Neural progenitor cell (in vitro differentiated cells): Measurements from ENCODE around the gene CTIF. TPM values are rescaled to one million over a fixed set of nuclear protein-coding genes. Genes with fewer than 3 reads are reported as not detected.
A peak's percentile ranks its signal among the peaks of the same experiment; 100 is the strongest.

Experiments
- DNase-seq: peaks from one replicate; pipeline ENCODE4 v3.0.0-alpha.2; 2016; ENCODE audit warnings: low spot score
- H2AFZ ChIP-seq: fragments of 200-600 bp; sonication (generic); replicated peaks from 2 replicates; pipeline ENCODE4 v1.6.1; 2016; ENCODE audit warnings: antibody characterized with exemption
- H3F3A ChIP-seq: fragments of 200-600 bp; sonication (generic); 2 replicates; pipeline ENCODE4 v1.6.1; 2016; ENCODE audit warnings: antibody characterized with exemption, low read depth
- H3K27ac ChIP-seq: fragments of 200-600 bp; sonication (generic); 2 replicates; pipeline ENCODE4 v1.5.1; 2016; ENCODE audit warnings: mild to moderate bottlenecking
- H3K27me3 ChIP-seq: fragments of 200-600 bp; sonication (generic); 2 replicates; pipeline ENCODE4 v1.6.1; 2016; ENCODE audit warnings: mild to moderate bottlenecking, moderate library complexity
- H3K36me3 ChIP-seq: fragments of 200-600 bp; sonication (generic); 2 replicates; pipeline ENCODE4 v1.5.1; 2016
- H3K4me1 ChIP-seq: fragments of 200-600 bp; sonication (generic); 2 replicates; pipeline ENCODE4 v1.6.1; 2016; ENCODE audit warnings: mixed run types
- H3K4me2 ChIP-seq: fragments of 200-600 bp; sonication (generic); 2 replicates; pipeline ENCODE4 v1.6.1; 2016
- H3K4me3 ChIP-seq: fragments of 200-600 bp; sonication (generic); 2 replicates; pipeline ENCODE4 v1.5.1; 2016
- H3K79me2 ChIP-seq: fragments of 200-600 bp; sonication (generic); 2 replicates; pipeline ENCODE4 v1.6.1; 2016; ENCODE audit warnings: low read depth
- H3K9ac ChIP-seq: fragments of 200-600 bp; sonication (generic); 2 replicates; pipeline ENCODE4 v1.6.1; 2016
- H3K9me3 ChIP-seq: fragments of 200-600 bp; sonication (generic); 2 replicates; pipeline ENCODE4 v1.5.1; 2016; ENCODE audit warnings: low read depth
- H4K20me1 ChIP-seq: fragments of 200-600 bp; sonication (generic); 2 replicates; pipeline ENCODE4 v1.6.1; 2016; ENCODE audit warnings: low read depth
- H3K27ac Mint-ChIP-seq: 3 replicates; pipeline ENCODE4 v1.8.0; 2021; ENCODE audit warnings: mixed read lengths
- H3K27me3 Mint-ChIP-seq: 2 replicates; pipeline ENCODE4 v1.8.0; 2022; ENCODE audit warnings: low read depth, mild to moderate bottlenecking, inconsistent platforms, moderate library complexity, mixed read lengths; ENCODE audit not compliant: insufficient read depth
- H3K36me3 Mint-ChIP-seq: 3 replicates; pipeline ENCODE4 v1.8.0; 2021; ENCODE audit warnings: mixed read lengths
- H3K4me1 Mint-ChIP-seq: 3 replicates; pipeline ENCODE4 v1.8.0; 2021; ENCODE audit warnings: mixed read lengths
- H3K4me3 Mint-ChIP-seq: 3 replicates; pipeline ENCODE4 v1.8.0; 2021; ENCODE audit warnings: mild to moderate bottlenecking, moderate library complexity, mixed read lengths
- H3K9me3 Mint-ChIP-seq: 3 replicates; pipeline ENCODE4 v1.8.0; 2020; ENCODE audit warnings: mixed read lengths
- CTCF ChIP-seq: fragments of 200-600 bp; sonication (generic); IDR thresholded peaks from 2 replicates; pipeline ENCODE4 v1.5.1; 2017; ENCODE audit warnings: antibody characterized with exemption, mild to moderate bottlenecking
- EZH2 ChIP-seq: fragments of 200-600 bp; sonication (generic); IDR thresholded peaks from 2 replicates; pipeline ENCODE4 v1.6.1; 2017; ENCODE audit warnings: antibody characterized with exemption, mild to moderate bottlenecking, moderate library complexity
- EZH2phosphoT487 ChIP-seq: fragments of 200-600 bp; sonication (generic); IDR thresholded peaks from 2 replicates; pipeline ENCODE4 v1.6.1; 2017; ENCODE audit warnings: antibody characterized with exemption
- total RNA-seq: library from RNA; depleted of rRNA; stranded (reverse); fragments of >200 nt; gene quantifications from 2 replicates; pipeline ENCODE4 v1.2.3, GENCODE V29; 2015; ENCODE audit warnings: low replicate concordance

Gene CTIF
- total RNA-seq, 1 donor from 2014 or later, result 17.6 TPM

GRCh38 chr18:48887905-48888772, 349.3 kb downstream of the CTIF start:
- Mint-ChIP-seq H3K27me3 (peaks cover 14% of the 10 kb centered on the region), H3K27ac (peak overlapping the region; percentile 74), H3K36me3 (no peaks in the 10 kb centered on the region), H3K9me3 (no peaks in the 10 kb centered on the region), H3K4me1 (peaks cover 56% of the 10 kb centered on the region), H3K4me3 (no peak overlapping the region)
- peak; percentile 31 for DNase-seq
- H3K79me2 ChIP-seq, result no peaks in the 10 kb centered on the region
- no peak overlapping the region for H3K27ac ChIP-seq
- TF ChIP-seq CTCF (no peak), EZH2phosphoT487 (no peak), EZH2 (no peak)
- H3K36me3 ChIP-seq, result no peaks in the 10 kb centered on the region
- peaks cover 4% of the 10 kb centered on the region for H3F3A ChIP-seq
- H4K20me1 ChIP-seq, result no peaks in the 10 kb centered on the region
- H3K27me3 ChIP-seq, result no peaks in the 10 kb centered on the region
- no peak overlapping the region for H2AFZ ChIP-seq
- H3K4me3 ChIP-seq, result no peak overlapping the region
- H3K9ac ChIP-seq, result no peak overlapping the region
- H3K4me2 ChIP-seq, result peak overlapping the region; percentile 27
- H3K9me3 ChIP-seq, result no peaks in the 10 kb centered on the region
- H3K4me1 ChIP-seq, result peaks cover 21% of the 10 kb centered on the region

GRCh38 chr18:48888773-48889080, 349.9 kb downstream of the CTIF start:
- H4K20me1 ChIP-seq, result no peaks in the 10 kb centered on the region
- H3K79me2 ChIP-seq, result no peaks in the 10 kb centered on the region
- H2AFZ ChIP-seq, result no peak overlapping the region
- no peaks in the 10 kb centered on the region for H3K9me3 Mint-ChIP-seq
- peaks cover 14% of the 10 kb centered on the region for H3K27me3 Mint-ChIP-seq
- no peak overlapping the region for H3K9ac ChIP-seq
- H3K9me3 ChIP-seq, result no peaks in the 10 kb centered on the region
- peaks cover 27% of the 10 kb centered on the region for H3K4me1 ChIP-seq
- H3K4me3 Mint-ChIP-seq, result no peak overlapping the region
- H3K4me2 ChIP-seq, result no peak overlapping the region
- H3K36me3 ChIP-seq, result no peaks in the 10 kb centered on the region
- H3K36me3 Mint-ChIP-seq, result no peaks in the 10 kb centered on the region
- no peaks in the 10 kb centered on the region for H3K27me3 ChIP-seq
- H3K27ac Mint-ChIP-seq, result peak overlapping the region; percentile 74
- no peak for DNase-seq
- TF ChIP-seq EZH2phosphoT487 (no peak), EZH2 (no peak), CTCF (no peak)
- H3K27ac ChIP-seq, result no peak overlapping the region
- peaks cover 62% of the 10 kb centered on the region for H3K4me1 Mint-ChIP-seq
- no peak overlapping the region for H3K4me3 ChIP-seq
- H3F3A ChIP-seq, result peaks cover 4% of the 10 kb centered on the region

- no peak overlapping the region for H3K4me2 ChIP-seq
- H3K79me2 ChIP-seq, result no peaks in the 10 kb centered on the region
- Mint-ChIP-seq H3K4me3 (peak overlapping the region; percentile 71), H3K9me3 (no peaks in the 10 kb centered on the region), H3K27ac (peak overlapping the region; percentile 93), H3K4me1 (peaks cover 62% of the 10 kb centered on the region), H3K27me3 (peaks cover 14% of the 10 kb centered on the region), H3K36me3 (no peaks in the 10 kb centered on the region)
- peaks cover 28% of the 10 kb centered on the region for H3K4me1 ChIP-seq
- no peaks in the 10 kb centered on the region for H4K20me1 ChIP-seq
- H3F3A ChIP-seq, result peaks cover 4% of the 10 kb centered on the region
- no peaks in the 10 kb centered on the region for H3K27me3 ChIP-seq
- no peak overlapping the region for H3K4me3 ChIP-seq
- no peak overlapping the region for H3K9ac ChIP-seq
- no peaks in the 10 kb centered on the region for H3K9me3 ChIP-seq
- H2AFZ ChIP-seq, result no peak overlapping the region
- H3K36me3 ChIP-seq, result no peaks in the 10 kb centered on the region
- no peak overlapping the region for H3K27ac ChIP-seq
- DNase-seq, result peak; percentile 75
- TF ChIP-seq EZH2, result no peak
- TF ChIP-seq CTCF, result no peak
- no peak for TF ChIP-seq EZH2phosphoT487
Measured at GRCh38 chr18:48889115-48889941, 350.5 kb downstream of the CTIF start.
